Gastrocnemius medialis (tissue), 4 donors: ENCODE data around the gene TNXB.

Experiments
- CTCF ChIP-seq, 5 experiments: fragments of 450-650 bp in 3 of 5; fragments of 200-600 bp in 2 of 5; sonication (generic) in 2 of 5; IDR thresholded peaks in 4 of 5; conservative IDR thresholded peaks in 1 of 5; 1 replicate in 4 of 5; 2 replicates in 1 of 5; pipeline ENCODE4 v1.5.1; 2016 to 2019; ENCODE audit warnings: antibody characterized with exemption in 5 of 5, mild to moderate bottlenecking in 3 of 5, moderate library complexity in 3 of 5
- POLR2A ChIP-seq, 2 donors: fragments of 450-650 bp; IDR thresholded peaks; one replicate each; pipeline ENCODE4 v1.6.1; 2017; ENCODE audit warnings: antibody characterized with exemption in 2 of 2, mild to moderate bottlenecking in 2 of 2, moderate library complexity in 2 of 2

- TF ChIP-seq CTCF (IDR thresholded peaks at IDR 0.05 in 4 of 5, conservative IDR thresholded peaks at IDR 0.05 in 1 of 5) (no peak), POLR2A (IDR thresholded peaks at IDR 0.05) (no peak)
Measured at GRCh38 chr6:32079566-32080290, 29.4 kb downstream of the TNXB start.
